ENCODE data around the gene TDRD12.
"Not testable (repeated sequence)": the region's sequence is repeated elsewhere in the genome, so short reads cannot be mapped to it uniquely, and the experiment has no call there.

- not testable (repeated sequence) for TF ChIP-seq CTCF, POLR2A (IDR thresholded peaks at IDR 0.05)
These were observed 24.7 kb upstream of the TDRD12 start for GRCh38 chr19:32694851-32695250.

Measured in body of pancreas (tissue), 4 donors.